B cell (primary cell): ENCODE results near the gene RNF149. TPM values are rescaled to one million over a fixed set of nuclear protein-coding genes. Genes with fewer than 3 reads are reported as not detected.

Experiments
- ATAC-seq: fragments of 200-7000 bp; cut with Tn5 transposase; one replicate; pipeline ENCODE4 v1.10.0; 2021; ENCODE audit warnings: low read depth, mild to moderate bottlenecking, moderate number of reproducible peaks, moderate library complexity
- CTCF ChIA-PET: fragments of 350-600 bp; sonication (Branson Sonifier 250); formaldehyde crosslinking; loops from one replicate; lab custom pipeline; 2021; ENCODE audit warnings: antibody characterized with exemption, inconsistent platforms; lab: Charles Lee
- POLR2A ChIA-PET: fragments of 350-600 bp; sonication (Branson Sonifier 250); formaldehyde crosslinking; loops from one replicate; lab custom pipeline; 2021; ENCODE audit warnings: antibody characterized with exemption; lab: Charles Lee
- DNase-seq: peaks from one replicate; pipeline ENCODE4 v3.0.0; 2013
- H2AFZ ChIP-seq: 2 replicates; pipeline ENCODE4 v1.6.1; 2012; ENCODE audit warnings: mild to moderate bottlenecking, low read depth, low read length; ENCODE audit not compliant: insufficient read depth, poor library complexity, severe bottlenecking
- H3K27ac ChIP-seq, 2 donors: 1 replicate in 1 of 2; 2 replicates in 1 of 2; pipeline ENCODE4 v1.5.1; 2012 to 2013; ENCODE audit warnings: low read length in 2 of 2, mild to moderate bottlenecking in 2 of 2, moderate library complexity in 1 of 2
- H3K27me3 ChIP-seq, 4 experiments: fragments of 200-600 bp in 1 of 4; sonication (generic) in 1 of 4; replicated peaks in 1 of 4; 1 replicate in 2 of 4; 2 replicates in 2 of 4; pipeline versions ENCODE4 v1.6.1 to v1.7.0; 2013 to 2016; ENCODE audit warnings: low read length in 3 of 4, mild to moderate bottlenecking in 2 of 4, mixed read lengths in 1 of 4, moderate library complexity in 1 of 4; ENCODE audit not compliant: insufficient read depth in 4 of 4, control insufficient read depth in 3 of 4; ENCODE audit errors: control extremely low read depth in 1 of 4
- H3K36me3 ChIP-seq, 2 experiments: replicated peaks in 1 of 2; 1 replicate in 1 of 2; 2 replicates in 1 of 2; pipeline versions ENCODE4 v1.6.1 to v1.7.1; 2013; ENCODE audit warnings: low read length in 1 of 2; ENCODE audit not compliant: insufficient read depth in 2 of 2, control insufficient read depth in 1 of 2; ENCODE audit errors: control extremely low read depth in 1 of 2, extremely low read depth in 1 of 2
- H3K4me1 ChIP-seq, 2 donors: fragments of 200-600 bp in 1 of 2; sonication (generic) in 1 of 2; 1 replicate in 1 of 2; 2 replicates in 1 of 2; pipeline versions ENCODE4 v1.5.1 to v1.6.1; 2013 to 2017; ENCODE audit warnings: low read length in 2 of 2; ENCODE audit not compliant: control insufficient read depth in 2 of 2, insufficient read depth in 2 of 2
- H3K4me2 ChIP-seq: replicated peaks from 2 replicates; pipeline ENCODE3; 2012; ENCODE audit warnings: mild to moderate bottlenecking, low read depth, low read length; ENCODE audit not compliant: poor library complexity, severe bottlenecking
- H3K4me3 ChIP-seq, 5 experiments: fragments of 200-600 bp in 1 of 5; sonication (generic) in 1 of 5; 1 replicate in 3 of 5; 2 replicates in 2 of 5; pipeline versions ENCODE4 v1.5.1 to v1.7.0; 2011 to 2016; ENCODE audit warnings: low read length in 4 of 5, mild to moderate bottlenecking in 4 of 5, low read depth in 2 of 5, control low read depth in 1 of 5, moderate library complexity in 1 of 5; ENCODE audit not compliant: insufficient read depth in 1 of 5; ENCODE audit errors: control extremely low read depth in 1 of 5, extremely low read depth in 1 of 5
- H3K79me2 ChIP-seq: fragments of 200-600 bp; sonication (generic); one replicate; pipeline ENCODE4 v1.6.0; 2016; ENCODE audit warnings: low read length; ENCODE audit not compliant: control insufficient read depth, insufficient read depth
- H3K9ac ChIP-seq: fragments of 200-600 bp; sonication (generic); 2 replicates; pipeline ENCODE4 v1.6.1; 2017; ENCODE audit warnings: mild to moderate bottlenecking, low read length, moderate library complexity
- H3K9me3 ChIP-seq, 3 donors: one replicate each; pipeline versions ENCODE4 v1.6.1 to v1.7.1; 2013; ENCODE audit warnings: low read length in 2 of 3; ENCODE audit not compliant: control insufficient read depth in 2 of 3, insufficient read depth in 1 of 3; ENCODE audit errors: control extremely low read depth in 1 of 3
- H4K20me1 ChIP-seq: 2 replicates; pipeline ENCODE4 v1.6.0; 2012; ENCODE audit warnings: mild to moderate bottlenecking, low read length; ENCODE audit not compliant: insufficient read depth, control insufficient read depth, poor library complexity, severe bottlenecking
- H3K27ac Mint-ChIP-seq: one replicate; pipeline ENCODE4 v1.8.0; 2021; ENCODE audit warnings: mixed read lengths
- H3K27me3 Mint-ChIP-seq: one replicate; pipeline ENCODE4 v1.8.0; 2021; ENCODE audit warnings: mixed read lengths
- H3K4me1 Mint-ChIP-seq: one replicate; pipeline ENCODE4 v1.8.0; 2021; ENCODE audit warnings: mixed read lengths
- H3K4me3 Mint-ChIP-seq: one replicate; pipeline ENCODE4 v1.8.0; 2021; ENCODE audit warnings: mixed read lengths
- H3K9me3 Mint-ChIP-seq: one replicate; pipeline ENCODE4 v1.8.0; 2022; ENCODE audit warnings: mixed read lengths; ENCODE audit not compliant: insufficient read depth
- EZH2 ChIP-seq: IDR thresholded peaks from 2 replicates; pipeline ENCODE4 v1.6.1; 2012; ENCODE audit warnings: borderline replicate concordance, low read depth, mild to moderate bottlenecking, moderate library complexity, low read length; ENCODE audit not compliant: insufficient read depth, poor library complexity, severe bottlenecking
- WGBS: methylation state at CpG from one replicate; pipeline ENCODE4 v1.1.5; 2013; ENCODE audit warnings: missing lambda C conversion rate; ENCODE audit not compliant: insufficient coverage; 5-methylcytosine and 5-hydroxymethylcytosine counted together
- intact Hi-C: fragments of 100-400 bp; cut with micrococcal nuclease; formaldehyde crosslinking; loops from one replicate; pipeline ENCODE4 v1.10.0; 2022
- polyA plus RNA-seq: library from polyadenylated mRNA; depleted of rRNA; stranded (reverse); fragments of >200 nt; gene quantifications from 2 replicates; pipeline ENCODE4 v1.2.3, GENCODE V29; 2012
- total RNA-seq, 2 donors: library from RNA; stranded (reverse); fragments of 120-200 nt in 1 of 2; gene quantifications; 1 replicate in 1 of 2; 2 replicates in 1 of 2; pipeline versions ENCODE4 v1.2.3 to v1.2.4, GENCODE V29; 2013 to 2022
- TF ChIP-seq, protein P1 (sequence below): fragments of 200-600 bp; IDR thresholded peaks from one replicate; pipeline ENCODE4 v1.8.0; 2022; ENCODE audit warnings: antibody characterized with exemption, mild to moderate bottlenecking

Gene RNF149
- total and polyA plus RNA-seq, 2 donors (not counting 1 experiment from before 2014, with no cell fraction given) = 28.2 to 71.6 TPM

DNA sequence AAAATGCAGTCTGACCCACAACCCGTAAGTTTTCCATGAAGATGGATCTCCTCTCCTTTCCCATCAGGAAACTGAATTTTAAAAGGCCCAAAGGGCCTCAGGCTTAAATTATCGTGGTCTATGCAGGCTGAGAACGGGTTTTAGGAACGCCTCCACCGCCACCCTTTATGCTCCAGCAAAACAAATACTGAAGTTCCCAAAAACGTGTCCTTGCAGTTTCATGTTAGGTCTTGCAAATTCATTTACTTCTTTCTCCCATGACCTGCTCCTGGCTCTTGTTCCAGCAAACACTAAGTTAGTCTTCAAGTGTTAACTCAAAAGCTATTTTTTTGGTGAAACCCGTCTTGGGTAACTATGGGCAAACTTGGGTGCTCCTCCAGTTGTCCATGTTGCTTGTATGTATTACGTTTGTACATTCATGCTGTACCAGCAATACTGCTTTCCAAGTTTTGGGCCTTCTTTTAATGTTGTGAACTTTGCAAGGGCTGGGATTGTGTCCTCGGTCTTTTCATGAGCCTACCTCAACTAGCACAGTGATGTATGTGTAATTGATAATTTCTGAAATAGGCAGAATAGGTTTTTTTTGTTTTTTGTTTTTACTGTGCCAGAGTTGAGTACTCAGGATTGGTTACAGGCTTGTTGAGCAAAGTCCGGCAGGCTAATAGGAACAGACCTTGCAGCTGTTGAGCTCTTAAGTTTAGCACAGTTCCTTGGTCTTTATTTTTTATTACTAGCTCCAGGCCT, 1.8 kb upstream of the RNF149 start:
- no peak overlapping the region for H3K9ac ChIP-seq
- ATAC-seq = no peak
- POLR2A ChIA-PET = no interaction called here
- H2AFZ ChIP-seq = no peak overlapping the region
- intact Hi-C loops = no loop called here
- CTCF ChIA-PET = interaction anchor here (1.5 kb wide), 1 partner anchor 21 kb away, joined by 3 read pairs; no protein-coding TSS in a partner anchor
- no peak for DNase-seq
- H3K9me3 ChIP-seq = no peaks in the 10 kb centered on the region
- H3K4me3 ChIP-seq = no peak overlapping the region
- TF ChIP-seq, protein P1, sequence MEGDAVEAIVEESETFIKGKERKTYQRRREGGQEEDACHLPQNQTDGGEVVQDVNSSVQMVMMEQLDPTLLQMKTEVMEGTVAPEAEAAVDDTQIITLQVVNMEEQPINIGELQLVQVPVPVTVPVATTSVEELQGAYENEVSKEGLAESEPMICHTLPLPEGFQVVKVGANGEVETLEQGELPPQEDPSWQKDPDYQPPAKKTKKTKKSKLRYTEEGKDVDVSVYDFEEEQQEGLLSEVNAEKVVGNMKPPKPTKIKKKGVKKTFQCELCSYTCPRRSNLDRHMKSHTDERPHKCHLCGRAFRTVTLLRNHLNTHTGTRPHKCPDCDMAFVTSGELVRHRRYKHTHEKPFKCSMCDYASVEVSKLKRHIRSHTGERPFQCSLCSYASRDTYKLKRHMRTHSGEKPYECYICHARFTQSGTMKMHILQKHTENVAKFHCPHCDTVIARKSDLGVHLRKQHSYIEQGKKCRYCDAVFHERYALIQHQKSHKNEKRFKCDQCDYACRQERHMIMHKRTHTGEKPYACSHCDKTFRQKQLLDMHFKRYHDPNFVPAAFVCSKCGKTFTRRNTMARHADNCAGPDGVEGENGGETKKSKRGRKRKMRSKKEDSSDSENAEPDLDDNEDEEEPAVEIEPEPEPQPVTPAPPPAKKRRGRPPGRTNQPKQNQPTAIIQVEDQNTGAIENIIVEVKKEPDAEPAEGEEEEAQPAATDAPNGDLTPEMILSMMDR = no peak
- TF ChIP-seq EZH2 = no peak
- Mint-ChIP-seq H3K9me3 (no peaks in the 10 kb centered on the region), H3K4me3 (peak overlapping the region; percentile 63), H3K27ac (peak overlapping the region; percentile 43), H3K4me1 (peaks cover 38% of the 10 kb centered on the region), H3K27me3 (no peaks in the 10 kb centered on the region)
- WGBS = 83% methylated on average over 8 of the region's 10 CpGs
- H3K4me1 ChIP-seq = peaks cover 32 to 40% of the 10 kb centered on the region in 2 donors
- H3K27ac ChIP-seq = no peak overlapping the region
- peaks cover 13% of the 10 kb centered on the region for H4K20me1 ChIP-seq
- H3K27me3 ChIP-seq = peaks cover 0 to 4% (median 0%) of the 10 kb centered on the region in 4 experiments
- peaks cover 35% of the 10 kb centered on the region for H3K79me2 ChIP-seq
- H3K4me2 ChIP-seq = no peak overlapping the region
- peaks cover 0 to 3% of the 10 kb centered on the region in 2 experiments for H3K36me3 ChIP-seq

DNA sequence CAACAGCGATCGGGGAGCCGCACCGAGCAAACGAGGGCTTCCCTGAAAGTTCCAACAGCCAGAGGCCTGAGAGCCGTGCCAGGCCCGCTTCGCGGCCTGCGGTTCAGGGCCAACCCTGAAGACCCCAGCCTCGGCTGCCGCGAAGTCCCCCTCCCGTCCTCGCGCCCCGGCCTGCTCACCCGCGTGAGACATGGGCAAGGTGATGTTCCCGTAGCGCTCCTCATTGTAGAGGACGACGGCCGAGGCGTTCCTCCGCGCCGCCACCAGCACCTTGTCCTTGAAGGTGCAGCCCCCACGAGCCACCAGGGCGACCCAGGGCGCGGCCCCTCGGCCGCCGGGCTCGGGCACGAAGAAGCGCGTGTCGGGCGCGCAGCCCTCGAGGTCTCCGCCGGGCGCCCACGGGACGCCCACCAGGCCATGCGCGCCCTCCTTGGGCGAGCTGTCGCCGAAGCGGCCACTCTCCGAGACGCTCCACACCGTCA, 510 bp downstream of the RNF149 start:
- CTCF ChIA-PET = interaction anchor here (0.7 to 1.5 kb wide), 3 partner anchors 34 to 295 kb away, joined by 3 to 11 read pairs (median 6); no protein-coding TSS in a partner anchor
- POLR2A ChIA-PET = interaction anchor here (0.6 to 0.8 kb wide), 2 partner anchors 306 to 1971 kb away, joined by 3 read pairs; partner anchors contain the start of genes EIF5B and RPL31
- under 1% methylated on average over 57 of the region's 57 CpGs for WGBS
- H3K9me3 ChIP-seq = no peaks in the 10 kb centered on the region
- H3K27me3 ChIP-seq = no peaks in the 10 kb centered on the region
- TF ChIP-seq, protein P1 = no peak
- no peak for TF ChIP-seq EZH2
- peaks cover 0 to 6% of the 10 kb centered on the region in 2 experiments for H3K36me3 ChIP-seq
- intact Hi-C loops = loop anchor here (1.0 to 5.0 kb wide), 4 partner anchors 56 to 409 kb away; partner anchors contain the start of genes CNOT11 and TBC1D8
- peaks cover 32 to 44% of the 10 kb centered on the region in 2 donors for H3K4me1 ChIP-seq
- peak overlapping the region; percentile 90 for H3K4me2 ChIP-seq
- peak overlapping the region; percentile 82 for H3K9ac ChIP-seq
- ATAC-seq = peak; percentile 9
- H3K4me1 Mint-ChIP-seq = peaks cover 54% of the 10 kb centered on the region
- peak overlapping the region; percentile 84 to 85 for H3K27ac ChIP-seq
- H3K9me3 Mint-ChIP-seq = no peaks in the 10 kb centered on the region
- H3K4me3 Mint-ChIP-seq = peak overlapping the region; percentile 93
- H4K20me1 ChIP-seq = peaks cover 24% of the 10 kb centered on the region
- no peak for DNase-seq
- peak overlapping the region; percentile 57 to 93 (median 76) for H3K4me3 ChIP-seq
- no peaks in the 10 kb centered on the region for H3K27me3 Mint-ChIP-seq
- H3K79me2 ChIP-seq = peaks cover 56% of the 10 kb centered on the region
- H2AFZ ChIP-seq = peak overlapping the region; percentile 88
- peak overlapping the region; percentile 92 for H3K27ac Mint-ChIP-seq
